WTC11 (cell line): ENCODE results near the gene PIGN. TPM values are rescaled to one million over a fixed set of nuclear protein-coding genes. Genes with fewer than 3 reads are reported as not detected.
A peak's percentile ranks its signal among the peaks of the same experiment; 100 is the strongest.

Source experiments
- ATAC-seq: fragments of 200-7000 bp; cut with Tn5 transposase; 2 replicates; pipeline ENCODE4 v1.10.0; 2021; ENCODE audit warnings: mild to moderate bottlenecking, moderate library complexity
- CTCF ChIA-PET: fragments of 300-600 bp; sonication (Branson Sonifier 250); formaldehyde crosslinking; loops from one replicate; lab custom pipeline; 2021; ENCODE audit warnings: antibody characterized with exemption; lab: Charles Lee
- POLR2A ChIA-PET: fragments of 350-600 bp; sonication (Branson Sonifier 250); formaldehyde crosslinking; loops from one replicate; lab custom pipeline; 2021; ENCODE audit warnings: antibody characterized with exemption; lab: Charles Lee
- DNase-seq: peaks from one replicate; pipeline ENCODE4 v3.0.0; 2021; ENCODE audit warnings: low spot score
- H3K27ac Mint-ChIP-seq: 2 replicates; pipeline ENCODE4 v1.8.0; 2021; ENCODE audit warnings: mixed read lengths
- H3K27me3 Mint-ChIP-seq: 2 replicates; pipeline ENCODE4 v1.8.0; 2021; ENCODE audit warnings: low read depth, mild to moderate bottlenecking, moderate library complexity, mixed read lengths
- H3K36me3 Mint-ChIP-seq: 2 replicates; pipeline ENCODE4 v1.8.0; 2021; ENCODE audit warnings: mixed read lengths
- H3K4me1 Mint-ChIP-seq: 2 replicates; pipeline ENCODE4 v1.8.0; 2022; ENCODE audit warnings: mixed read lengths
- H3K4me3 Mint-ChIP-seq: 2 replicates; pipeline ENCODE4 v1.8.0; 2021; ENCODE audit warnings: mild to moderate bottlenecking, moderate library complexity, mixed read lengths
- H3K9me3 Mint-ChIP-seq: 2 replicates; pipeline ENCODE4 v1.8.0; 2021; ENCODE audit warnings: mixed read lengths
- AFF4 ChIP-seq: sonication (generic); formaldehyde crosslinking; IDR thresholded peaks from 2 replicates; pipeline ENCODE4 v1.8.1; 2023; ENCODE audit warnings: mild to moderate bottlenecking, missing genetic modification reagents, borderline replicate concordance
- ATF2 ChIP-seq: sonication (generic); formaldehyde crosslinking; IDR thresholded peaks from 2 replicates; pipeline ENCODE4 v1.8.1; 2022; ENCODE audit warnings: low read depth, missing genetic modification reagents, borderline replicate concordance
- CBFB ChIP-seq: sonication (generic); formaldehyde crosslinking; IDR thresholded peaks from 2 replicates; pipeline ENCODE4 v1.8.1; 2022; ENCODE audit warnings: mild to moderate bottlenecking, low read depth, missing genetic modification reagents
- CTCF ChIP-seq: fragments of 200-600 bp; IDR thresholded peaks from 2 replicates; pipeline ENCODE4 v1.8.0; 2022; ENCODE audit warnings: antibody characterized with exemption
- ETV6 ChIP-seq: sonication (generic); formaldehyde crosslinking; IDR thresholded peaks from 2 replicates; pipeline ENCODE4 v1.8.1; 2022; ENCODE audit warnings: mild to moderate bottlenecking, missing genetic modification reagents
- FOXP1 ChIP-seq: sonication (generic); formaldehyde crosslinking; IDR thresholded peaks from 2 replicates; pipeline ENCODE4 v1.8.0; 2022; ENCODE audit warnings: missing genetic modification reagents, mild to moderate bottlenecking, moderate library complexity, borderline replicate concordance
- IRF2 ChIP-seq: sonication (generic); formaldehyde crosslinking; IDR thresholded peaks from 2 replicates; pipeline ENCODE4 v1.8.0; 2022; ENCODE audit warnings: low read depth, missing genetic modification reagents, borderline replicate concordance
- NFATC4 ChIP-seq: fragments of 250-450 bp; sonication (Bioruptor Pico); IDR thresholded peaks from 2 replicates; pipeline ENCODE4 v1.9.0; 2021; ENCODE audit warnings: mild to moderate bottlenecking
- SOX15 ChIP-seq: fragments of 250-450 bp; sonication (Bioruptor Pico); IDR thresholded peaks from 2 replicates; pipeline ENCODE4 v1.9.0; 2021; ENCODE audit warnings: mild to moderate bottlenecking
- USF2 ChIP-seq: sonication (generic); formaldehyde crosslinking; IDR thresholded peaks from 2 replicates; pipeline ENCODE4 v1.8.1; 2023; ENCODE audit warnings: mild to moderate bottlenecking, missing genetic modification reagents, moderate library complexity
- ZNF121 ChIP-seq: sonication (generic); formaldehyde crosslinking; IDR thresholded peaks from 2 replicates; pipeline ENCODE4 v1.8.0; 2023; ENCODE audit warnings: missing genetic modification reagents
- ZNF396 ChIP-seq: fragments of 250-450 bp; sonication (Bioruptor Pico); IDR thresholded peaks from 2 replicates; pipeline ENCODE4 v1.8.0; 2021; ENCODE audit warnings: mild to moderate bottlenecking, moderate library complexity, borderline replicate concordance
- ZNF423 ChIP-seq: fragments of 250-450 bp; sonication (Bioruptor Pico); IDR thresholded peaks from 2 replicates; pipeline ENCODE4 v2.1.2; 2022; ENCODE audit warnings: mild to moderate bottlenecking, moderate library complexity
- ZNF512 ChIP-seq: sonication (generic); formaldehyde crosslinking; IDR thresholded peaks from 2 replicates; pipeline ENCODE4 v1.8.1; 2022; ENCODE audit warnings: missing genetic modification reagents, borderline replicate concordance
- ZNF671 ChIP-seq: fragments of 250-450 bp; sonication (Bioruptor Pico); IDR thresholded peaks from 2 replicates; pipeline ENCODE4 v1.8.0; 2021; ENCODE audit warnings: mild to moderate bottlenecking
- total RNA-seq: library from RNA; stranded (reverse); gene quantifications from 3 replicates; pipeline ENCODE4 v1.2.3, GENCODE V29; 2021

The PIGN gene
- total RNA-seq, 1 experiment from 2014 or later = 23.4 TPM

GRCh38 chr18:62018034-62018758, 168.7 kb downstream of the PIGN start:
- Mint-ChIP-seq H3K27ac (no peak overlapping the region), H3K4me1 (no peaks in the 10 kb centered on the region), H3K36me3 (no peaks in the 10 kb centered on the region), H3K9me3 (peaks cover 4% of the 10 kb centered on the region; the same call in 1 of the 2 replicates), H3K27me3 (no peaks in the 10 kb centered on the region), H3K4me3 (no peak overlapping the region)
- ATAC-seq = peak; percentile 16; the same call in 1 of the 2 replicates
- TF ChIP-seq ZNF671 = no peak
- TF ChIP-seq CTCF = no peak
- ChIA-PET CTCF (interaction anchor here (1.6 kb wide), 1 partner anchor 63 kb away, joined by 4 read pairs; no protein-coding TSS in a partner anchor), POLR2A (no interaction called here)
- DNase-seq = no peak

GRCh38 chr18:62017618-62018017, 169.2 kb downstream of the PIGN start:
- Mint-ChIP-seq H3K4me3 (no peak overlapping the region), H3K27me3 (no peaks in the 10 kb centered on the region), H3K27ac (no peak overlapping the region), H3K9me3 (peaks cover 4% of the 10 kb centered on the region; the same call in 1 of the 2 replicates), H3K4me1 (no peaks in the 10 kb centered on the region)
- ATAC-seq (no peak), DNase-seq (no peak)
- POLR2A ChIA-PET = no interaction called here
- CTCF ChIA-PET = interaction anchor here (1.6 kb wide), 1 partner anchor 62 kb away, joined by 4 read pairs; no protein-coding TSS in a partner anchor
- no peak for TF ChIP-seq ZNF423 (CRISPR knock-in tag)
- TF ChIP-seq ETV6 (CRISPR knock-in tag) = no peak
- TF ChIP-seq FOXP1 = no peak
- no peak for TF ChIP-seq AFF4 (CRISPR knock-in tag)
- TF ChIP-seq NFATC4 (CRISPR knock-in tag) = no peak
- TF ChIP-seq CBFB (CRISPR knock-in tag) = no peak
- TF ChIP-seq ZNF512 (CRISPR knock-in tag) = no peak
- TF ChIP-seq ZNF396 = no peak
- TF ChIP-seq ATF2 (CRISPR knock-in tag) = no peak
- TF ChIP-seq SOX15 (CRISPR knock-in tag) = no peak
- TF ChIP-seq CTCF = no peak
- TF ChIP-seq USF2 (CRISPR knock-in tag) = no peak
- no peak for TF ChIP-seq IRF2
- TF ChIP-seq ZNF121 (CRISPR knock-in tag) = no peak
- TF ChIP-seq, all 79 proteins: peak for 0
- H3K36me3 Mint-ChIP-seq = no peaks in the 10 kb centered on the region
